Activated CD4-positive, alpha-beta memory T cell treated with anti-CD3 and anti-CD28 coated beads for 36 hours (primary cell): Measurements from ENCODE around the gene UBE2R2. TPM values are rescaled to one million over a fixed set of nuclear protein-coding genes. Genes with fewer than 3 reads are reported as not detected.
"Not testable (repeated sequence)": the region's sequence is repeated elsewhere in the genome, so short reads cannot be mapped to it uniquely, and the experiment has no call there.

ENCODE experiments used
- CTCF ChIA-PET: fragments of 350-600 bp; sonication (Branson Sonifier 250); formaldehyde crosslinking; loops from one replicate; lab custom pipeline; 2021; ENCODE audit warnings: antibody characterized with exemption, inconsistent platforms; lab: Charles Lee
- POLR2A ChIA-PET: fragments of 350-600 bp; sonication (Branson Sonifier 250); formaldehyde crosslinking; loops from one replicate; lab custom pipeline; 2021; ENCODE audit warnings: antibody characterized with exemption; lab: Charles Lee
- DNase-seq: peaks from one replicate; pipeline ENCODE4 v3.0.0-alpha.2; 2020
- H3K27ac Mint-ChIP-seq: one replicate; pipeline ENCODE4 v1.8.0; 2021; ENCODE audit warnings: mixed read lengths
- H3K27me3 Mint-ChIP-seq: one replicate; pipeline ENCODE4 v1.8.0; 2021; ENCODE audit warnings: mixed read lengths
- H3K36me3 Mint-ChIP-seq: one replicate; pipeline ENCODE4 v1.8.0; 2021; ENCODE audit warnings: mixed read lengths
- H3K4me1 Mint-ChIP-seq: one replicate; pipeline ENCODE4 v1.8.0; 2021; ENCODE audit warnings: low read depth, mixed read lengths
- H3K4me3 Mint-ChIP-seq: one replicate; pipeline ENCODE4 v1.8.0; 2021; ENCODE audit warnings: mild to moderate bottlenecking, mixed read lengths
- H3K9me3 Mint-ChIP-seq: one replicate; pipeline ENCODE4 v1.8.0; 2021; ENCODE audit warnings: mixed read lengths
- intact Hi-C: fragments of 100-400 bp; cut with micrococcal nuclease; formaldehyde crosslinking; loops from one replicate; pipeline ENCODE4 v1.15.1; 2023
- total RNA-seq, 2 experiments: library from RNA; stranded (reverse); gene quantifications; one replicate each; pipeline ENCODE4 v1.2.3, GENCODE V29; 2021

Gene UBE2R2
- total RNA-seq, 2 experiments from 2014 or later = 42.3 to 43.9 TPM

DNA sequence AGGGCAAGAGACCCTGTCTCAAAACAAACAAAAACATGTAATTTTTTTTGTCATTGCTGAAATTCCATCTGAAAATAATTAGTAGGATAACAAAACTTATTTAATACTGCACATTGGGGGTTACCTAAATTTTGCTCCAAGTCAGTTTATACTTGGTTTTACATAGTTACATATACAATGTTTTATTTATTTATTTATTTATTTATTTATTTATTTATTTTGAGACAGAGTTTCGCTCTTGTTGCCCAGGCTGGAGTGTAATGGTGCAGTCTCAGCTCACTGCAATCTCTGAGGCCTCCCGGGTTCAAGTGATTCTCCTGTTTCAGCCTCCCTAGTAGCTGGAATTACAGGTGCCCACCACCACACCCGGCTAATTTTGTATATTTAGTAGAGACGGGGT is 52.3 kb downstream of the UBE2R2 start:
- H3K27ac Mint-ChIP-seq, H3K27me3 Mint-ChIP-seq, H3K36me3 Mint-ChIP-seq, DNase-seq, intact Hi-C loops, POLR2A ChIA-PET, H3K4me3 Mint-ChIP-seq, CTCF ChIA-PET, H3K9me3 Mint-ChIP-seq: not testable (repeated sequence)
- peaks cover 16% of the 10 kb centered on the region for H3K4me1 Mint-ChIP-seq

DNA sequence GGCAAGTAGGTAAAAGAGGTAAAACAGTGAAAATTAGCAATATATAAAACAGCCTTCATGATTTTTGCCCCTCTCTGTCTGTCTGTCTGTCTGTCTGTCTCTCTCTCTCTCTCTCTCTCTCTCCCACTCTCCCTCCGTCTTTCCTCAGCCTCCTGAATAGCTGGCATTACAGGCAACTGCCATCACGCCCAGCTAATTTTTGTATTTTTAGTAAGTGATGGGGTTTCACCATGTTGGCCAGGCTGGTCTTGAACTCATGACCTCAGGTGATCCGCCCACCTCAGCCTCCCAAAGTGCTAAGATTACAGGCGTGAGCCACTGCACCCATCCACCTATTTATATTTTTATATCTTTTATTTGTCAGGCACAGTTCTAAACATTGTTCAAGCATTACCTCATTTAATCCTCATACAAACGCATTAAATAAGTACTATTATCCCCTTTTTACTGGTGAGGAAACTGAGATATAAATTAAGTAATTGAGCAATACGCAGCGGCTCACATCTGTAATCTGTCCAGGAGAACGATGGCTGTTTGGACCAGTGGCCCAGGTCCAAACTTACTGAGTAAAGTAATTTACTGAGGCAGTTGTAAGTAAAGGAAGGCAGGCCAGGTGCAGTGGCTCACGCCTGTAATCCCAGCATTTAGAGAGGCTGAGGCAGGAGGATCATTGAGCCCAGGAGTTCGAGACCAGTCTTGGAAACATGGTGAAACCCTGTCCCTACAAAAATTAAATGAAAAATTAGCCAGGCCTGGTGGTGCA is 60.9 kb downstream of the UBE2R2 start:
- H3K36me3 Mint-ChIP-seq = no peaks in the 10 kb centered on the region
- H3K4me3 Mint-ChIP-seq = no peak overlapping the region
- no peaks in the 10 kb centered on the region for H3K9me3 Mint-ChIP-seq
- no peak for DNase-seq
- POLR2A ChIA-PET = no interaction called here
- no peak overlapping the region for H3K27ac Mint-ChIP-seq
- peaks cover 48% of the 10 kb centered on the region for H3K4me1 Mint-ChIP-seq
- CTCF ChIA-PET = interaction anchor here (0.7 kb wide), 1 partner anchor 502 kb away, joined by 3 read pairs; no protein-coding TSS in a partner anchor
- intact Hi-C loops = no loop called here
- no peaks in the 10 kb centered on the region for H3K27me3 Mint-ChIP-seq

DNA sequence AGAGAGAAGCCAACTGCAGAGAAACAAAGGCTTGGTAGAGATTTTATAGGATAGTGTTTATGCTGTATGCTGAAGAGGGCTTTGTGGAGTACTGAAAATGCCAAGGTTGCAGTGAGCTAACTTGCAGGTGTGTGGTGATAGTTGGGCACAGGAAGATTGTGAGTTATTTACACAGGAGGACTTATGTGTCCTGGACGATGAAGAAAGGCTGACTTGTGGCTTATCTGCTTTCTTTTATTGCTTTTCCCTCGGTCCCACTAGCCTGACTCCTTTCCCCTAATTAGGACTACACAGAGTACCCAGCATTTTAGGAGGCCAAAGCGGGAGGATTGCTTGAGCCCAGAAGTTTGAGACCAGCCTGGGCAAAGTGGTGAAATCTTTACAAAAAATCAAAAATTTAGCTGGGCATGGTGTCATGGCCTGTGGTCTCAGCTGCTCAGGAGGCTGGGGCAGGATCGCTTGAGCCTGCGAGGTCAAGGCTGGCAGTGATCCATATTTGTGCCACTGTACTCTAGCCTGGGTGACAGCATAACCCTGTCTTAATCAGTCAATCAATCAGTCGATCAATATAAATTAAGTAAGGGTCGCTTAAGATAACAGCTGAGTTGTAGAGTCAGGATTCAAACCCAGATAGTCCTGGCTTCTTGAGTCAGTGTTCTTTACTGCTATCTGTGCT is 61.9 kb downstream of the UBE2R2 start:
- no peak overlapping the region for H3K4me3 Mint-ChIP-seq
- H3K4me1 Mint-ChIP-seq = peaks cover 52% of the 10 kb centered on the region
- H3K27ac Mint-ChIP-seq = no peak overlapping the region
- intact Hi-C loops = no loop called here
- no peak for DNase-seq
- ChIA-PET CTCF (no interaction called here), POLR2A (no interaction called here)
- no peaks in the 10 kb centered on the region for H3K27me3 Mint-ChIP-seq
- H3K9me3 Mint-ChIP-seq = no peaks in the 10 kb centered on the region
- no peaks in the 10 kb centered on the region for H3K36me3 Mint-ChIP-seq

DNA sequence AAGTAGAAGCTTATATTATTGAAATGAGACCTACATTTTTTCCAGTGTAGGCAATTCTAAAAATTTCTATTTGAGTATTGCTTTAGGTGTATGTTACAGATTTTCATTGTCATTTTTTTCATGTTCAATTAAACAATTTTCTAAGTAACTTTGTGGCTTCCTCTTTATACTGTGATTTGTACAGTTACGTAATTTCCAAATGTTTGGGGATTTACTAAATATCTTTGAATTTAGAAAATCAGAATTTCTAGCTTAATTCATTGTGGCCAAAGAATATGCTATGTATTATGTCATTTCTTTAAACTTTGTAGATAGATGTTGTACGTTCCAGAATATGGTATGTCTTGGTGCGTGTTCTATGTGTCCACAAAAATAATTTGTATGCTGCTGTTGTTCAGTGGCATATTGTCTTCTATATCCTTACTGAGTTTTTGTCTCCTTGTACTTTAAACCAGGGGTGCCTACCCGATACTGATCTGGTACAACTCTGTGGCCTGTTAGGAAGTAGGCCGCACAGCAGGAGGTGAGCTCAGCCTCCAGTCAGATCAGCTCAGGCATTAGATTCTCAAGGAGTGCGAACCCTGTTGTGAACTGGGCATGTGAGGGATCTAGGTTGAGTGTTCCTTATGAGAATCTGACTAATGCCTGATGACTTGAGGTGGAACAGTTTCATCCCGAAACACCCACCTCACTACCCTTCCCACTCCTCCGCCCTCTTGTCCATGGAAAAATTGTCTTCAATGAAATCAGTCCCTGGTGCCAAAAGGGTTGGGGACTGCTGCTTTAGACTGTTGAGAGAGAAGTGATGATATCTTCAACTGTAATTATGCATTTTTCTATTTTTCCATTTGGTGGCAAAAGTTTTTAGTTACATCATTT is 63.5 kb downstream of the UBE2R2 start:
- ChIA-PET CTCF (interaction anchor here (0.6 to 1.1 kb wide), 2 partner anchors 28 to 713 kb away, joined by 3 to 4 read pairs; no protein-coding TSS in a partner anchor), POLR2A (interaction anchor here (0.6 kb wide), 1 partner anchor 56 kb away, joined by 4 read pairs; no protein-coding TSS in a partner anchor)
- Mint-ChIP-seq H3K9me3 (no peaks in the 10 kb centered on the region), H3K4me3 (no peak overlapping the region), H3K27ac (peak overlapping the region; percentile 72), H3K27me3 (no peaks in the 10 kb centered on the region), H3K4me1 (peaks cover 64% of the 10 kb centered on the region), H3K36me3 (no peaks in the 10 kb centered on the region)
- DNase-seq = no peak
- intact Hi-C loops = loop anchor here (2.0 to 5.0 kb wide), 2 partner anchors 43 to 62 kb away; no protein-coding TSS in a partner anchor

DNA sequence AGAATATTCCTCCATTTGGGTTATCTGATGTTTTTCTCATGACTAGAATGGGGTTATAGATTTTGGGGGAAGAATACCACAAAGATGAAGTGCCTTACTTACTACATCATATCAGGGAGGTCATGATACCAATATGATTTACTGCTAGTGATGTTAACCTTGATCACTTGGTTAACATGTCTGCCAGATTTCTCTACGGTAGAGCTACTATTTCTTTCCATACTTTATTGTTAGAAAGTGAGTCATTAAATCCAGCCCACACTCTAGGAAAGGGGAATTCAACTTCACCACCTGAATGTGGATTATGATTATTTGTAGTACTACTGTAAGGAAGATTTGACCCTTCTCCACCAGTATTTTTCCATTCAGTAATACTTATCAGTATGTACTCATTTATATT is 64.7 kb downstream of the UBE2R2 start:
- POLR2A ChIA-PET = no interaction called here
- Mint-ChIP-seq H3K4me1 (peaks cover 64% of the 10 kb centered on the region), H3K27me3 (no peaks in the 10 kb centered on the region), H3K4me3 (no peak overlapping the region), H3K9me3 (no peaks in the 10 kb centered on the region), H3K36me3 (no peaks in the 10 kb centered on the region), H3K27ac (peak overlapping the region; percentile 72)
- CTCF ChIA-PET = interaction anchor here (0.8 kb wide), 1 partner anchor 12 kb away, joined by 3 read pairs; no protein-coding TSS in a partner anchor
- intact Hi-C loops = loop anchor here (2.0 to 5.0 kb wide), 2 partner anchors 44 to 63 kb away; no protein-coding TSS in a partner anchor
- DNase-seq = no peak

DNA sequence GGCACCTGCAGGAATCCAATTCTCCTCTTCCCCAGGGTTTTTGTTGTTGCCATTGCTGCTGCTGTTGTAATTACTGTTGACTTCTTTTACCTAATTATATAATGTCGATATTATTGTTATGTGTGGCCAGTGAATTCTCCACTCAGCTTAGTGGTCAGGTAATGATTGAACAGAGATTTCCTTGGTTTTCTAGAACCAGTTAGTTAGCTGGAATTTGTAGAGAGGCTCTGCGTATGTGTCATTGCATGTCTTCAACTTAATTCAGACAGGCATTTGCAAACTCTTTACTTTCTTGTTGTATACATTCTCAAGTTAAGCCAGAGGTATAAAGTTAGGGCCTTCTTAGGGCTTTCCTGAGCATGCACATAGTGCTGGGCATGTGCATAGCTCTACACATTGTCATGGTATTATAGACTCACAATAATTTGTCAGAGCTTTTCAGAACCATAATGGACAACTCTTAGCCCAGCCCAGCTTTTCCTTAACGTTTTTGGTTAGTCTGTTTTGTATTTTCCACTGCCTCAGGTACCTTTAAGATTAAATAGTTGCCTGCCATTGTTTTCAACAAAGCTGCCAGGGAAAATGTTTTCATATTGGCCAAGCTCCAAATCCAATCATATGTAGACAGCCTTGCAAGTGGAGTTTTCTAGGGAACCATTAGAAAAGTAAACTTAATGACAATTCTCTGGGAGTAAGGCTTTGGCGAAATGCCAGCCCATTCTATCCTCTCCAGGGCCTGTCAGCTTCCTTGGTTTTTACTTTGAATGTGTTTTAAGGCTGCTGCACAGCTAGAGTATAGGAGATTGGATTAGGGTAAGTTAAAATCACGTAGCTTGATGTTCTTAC is 68.1 kb downstream of the UBE2R2 start:
- Mint-ChIP-seq H3K27ac (no peak overlapping the region), H3K9me3 (no peaks in the 10 kb centered on the region), H3K4me3 (no peak overlapping the region), H3K4me1 (peaks cover 40% of the 10 kb centered on the region), H3K27me3 (no peaks in the 10 kb centered on the region), H3K36me3 (peaks cover 2% of the 10 kb centered on the region)
- ChIA-PET POLR2A (no interaction called here), CTCF (interaction anchor here (1.0 to 1.2 kb wide), 2 partner anchors 71 to 189 kb away, joined by 3 to 7 read pairs; no protein-coding TSS in a partner anchor)
- DNase-seq = no peak
- intact Hi-C loops = loop anchor here (5.0 kb wide), 1 partner anchor 48 kb away; no protein-coding TSS in a partner anchor

DNA sequence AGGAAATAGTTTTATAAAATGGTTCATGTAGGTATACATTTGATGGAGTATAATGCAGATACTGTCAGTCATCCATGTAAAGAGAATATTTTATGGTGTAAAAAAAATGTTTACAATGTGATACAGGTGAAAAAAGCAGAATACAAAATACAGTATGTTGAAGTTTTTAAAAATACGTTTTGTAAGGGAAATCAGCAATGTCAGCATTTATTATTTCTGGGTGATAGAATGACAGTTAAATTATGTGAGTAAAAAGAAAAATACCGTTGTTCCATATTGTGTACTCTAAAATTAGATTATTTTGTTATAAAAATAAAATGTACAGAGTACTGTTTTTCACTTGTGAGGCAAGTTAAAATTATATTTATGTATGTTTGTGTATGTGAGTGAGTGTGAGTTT is 69.0 kb downstream of the UBE2R2 start:
- Mint-ChIP-seq H3K27ac (no peak overlapping the region), H3K36me3 (peaks cover 2% of the 10 kb centered on the region), H3K27me3 (no peaks in the 10 kb centered on the region), H3K4me3 (no peak overlapping the region), H3K4me1 (peaks cover 31% of the 10 kb centered on the region), H3K9me3 (no peaks in the 10 kb centered on the region)
- intact Hi-C loops = no loop called here
- no peak for DNase-seq
- ChIA-PET POLR2A (no interaction called here), CTCF (interaction anchor here (2.5 kb wide), 1 partner anchor 72 kb away, joined by 5 read pairs; no protein-coding TSS in a partner anchor)

DNA sequence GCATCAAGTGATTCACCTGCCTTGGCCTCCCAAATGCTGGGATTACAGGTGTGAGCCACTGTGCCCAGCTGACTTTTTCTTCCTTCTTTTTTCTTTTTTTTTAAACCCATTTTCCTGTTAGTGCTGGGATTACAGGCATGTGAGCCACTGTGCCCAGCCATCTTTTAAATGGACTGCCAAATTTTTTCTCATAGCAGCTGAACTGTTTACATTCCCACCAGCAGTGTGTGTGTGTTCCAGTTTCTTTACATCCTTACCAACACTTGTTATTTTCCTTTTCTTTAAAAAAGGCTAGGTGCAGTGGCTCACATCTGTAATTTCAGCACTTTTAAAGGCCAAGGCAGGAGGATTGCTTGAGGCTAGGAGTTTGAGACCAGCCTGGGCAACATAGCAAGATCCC is 76.9 kb downstream of the UBE2R2 start:
- no peaks in the 10 kb centered on the region for H3K27me3 Mint-ChIP-seq
- no peak for DNase-seq
- POLR2A ChIA-PET = no interaction called here
- peaks cover 7% of the 10 kb centered on the region for H3K36me3 Mint-ChIP-seq
- H3K9me3 Mint-ChIP-seq = no peaks in the 10 kb centered on the region
- H3K4me1 Mint-ChIP-seq = peaks cover 5% of the 10 kb centered on the region
- CTCF ChIA-PET = interaction anchor here (0.7 to 1.2 kb wide), 2 partner anchors 12 to 93 kb away, joined by 3 to 4 read pairs; no protein-coding TSS in a partner anchor
- intact Hi-C loops = no loop called here
- H3K27ac Mint-ChIP-seq = no peak overlapping the region
- H3K4me3 Mint-ChIP-seq = no peak overlapping the region

DNA sequence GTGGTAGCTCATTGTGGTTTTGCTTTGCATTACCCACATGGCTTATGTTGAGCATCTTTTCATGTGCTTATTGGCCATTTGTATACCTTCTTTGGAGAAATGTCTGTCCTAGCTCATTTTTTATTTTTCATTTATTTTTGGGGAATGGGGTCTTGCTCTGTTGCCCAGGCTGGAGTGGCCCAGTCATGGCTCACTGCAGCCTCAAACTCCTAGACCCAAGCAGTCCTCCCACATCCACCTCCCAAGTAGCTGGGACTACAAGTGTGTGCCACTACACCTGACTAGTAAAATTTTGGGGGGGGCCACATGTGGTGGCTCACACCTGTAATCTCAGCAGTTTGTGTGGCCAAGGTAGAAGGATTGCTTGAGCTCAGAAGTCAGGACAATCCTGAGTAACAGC is 77.4 kb downstream of the UBE2R2 start:
- ChIA-PET POLR2A (no interaction called here), CTCF (interaction anchor here (1.2 kb wide), 1 partner anchor 12 kb away, joined by 3 read pairs; no protein-coding TSS in a partner anchor)
- no peaks in the 10 kb centered on the region for H3K27me3 Mint-ChIP-seq
- H3K9me3 Mint-ChIP-seq = no peaks in the 10 kb centered on the region
- H3K36me3 Mint-ChIP-seq = peaks cover 7% of the 10 kb centered on the region
- no peak overlapping the region for H3K27ac Mint-ChIP-seq
- H3K4me3 Mint-ChIP-seq = no peak overlapping the region
- peaks cover 5% of the 10 kb centered on the region for H3K4me1 Mint-ChIP-seq
- DNase-seq = no peak
- intact Hi-C loops = no loop called here

DNA sequence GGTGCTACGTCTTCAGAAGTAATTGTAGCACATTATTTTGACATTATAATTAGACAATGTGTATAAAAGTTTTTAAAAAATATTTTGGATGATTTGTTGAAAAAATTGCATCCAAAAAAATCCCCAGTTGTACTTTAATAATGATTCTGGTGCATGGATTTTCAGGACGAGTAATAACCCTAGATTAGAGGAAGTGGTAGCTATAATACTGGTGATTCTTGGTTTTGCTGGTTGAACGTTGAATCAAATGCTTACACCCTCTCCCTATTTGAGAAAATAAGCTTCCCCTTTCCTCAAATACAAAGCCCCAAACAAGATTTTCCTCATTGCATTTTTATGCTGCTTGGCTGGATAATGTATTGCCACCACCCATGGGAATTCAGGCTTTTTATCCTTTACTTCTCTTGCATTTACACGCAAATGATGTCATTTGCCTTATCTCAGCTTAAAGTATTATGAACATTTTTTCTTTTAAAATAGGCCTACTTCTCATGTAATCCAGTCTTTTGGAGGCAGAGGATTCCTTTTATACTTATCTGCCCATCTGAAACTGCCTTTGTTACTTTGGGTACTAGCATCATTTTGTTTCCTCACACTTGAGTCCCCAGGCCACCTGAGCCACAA is 86.3 kb downstream of the UBE2R2 start:
- DNase-seq = no peak
- Mint-ChIP-seq H3K36me3 (peaks cover 15% of the 10 kb centered on the region), H3K4me1 (peaks cover 10% of the 10 kb centered on the region), H3K4me3 (no peak overlapping the region), H3K27me3 (no peaks in the 10 kb centered on the region), H3K27ac (no peak overlapping the region), H3K9me3 (no peaks in the 10 kb centered on the region)
- ChIA-PET CTCF (no interaction called here), POLR2A (no interaction called here)
- intact Hi-C loops = no loop called here

DNA sequence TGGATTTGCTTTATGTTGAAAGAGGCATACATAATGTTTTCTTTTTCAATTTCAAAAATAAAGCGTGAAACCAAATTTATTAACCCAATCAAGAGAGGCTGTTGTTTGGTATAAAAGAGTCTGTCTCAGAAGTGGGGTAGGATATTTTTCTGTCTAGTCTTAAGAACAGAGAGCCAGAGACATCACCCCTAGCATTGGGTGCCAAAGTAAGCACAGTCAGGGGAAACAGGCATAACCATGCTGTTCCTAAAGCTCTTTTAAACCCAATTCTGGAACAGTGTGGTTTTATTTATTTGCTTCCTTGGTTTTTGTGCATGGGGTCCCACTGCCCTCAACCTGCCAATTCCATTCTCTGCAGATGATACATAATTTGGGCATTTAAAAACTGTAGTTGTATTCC is 88.2 kb downstream of the UBE2R2 start:
- H3K4me3 Mint-ChIP-seq = no peak overlapping the region
- peaks cover 10% of the 10 kb centered on the region for H3K4me1 Mint-ChIP-seq
- POLR2A ChIA-PET = no interaction called here
- H3K9me3 Mint-ChIP-seq = no peaks in the 10 kb centered on the region
- H3K36me3 Mint-ChIP-seq = peaks cover 15% of the 10 kb centered on the region
- intact Hi-C loops = no loop called here
- no peaks in the 10 kb centered on the region for H3K27me3 Mint-ChIP-seq
- CTCF ChIA-PET = no interaction called here
- peak overlapping the region; percentile 8 for H3K27ac Mint-ChIP-seq
- DNase-seq = no peak
